Retina (tissue), 1 donor: ENCODE results near the gene C4orf46.
"Not testable (repeated sequence)": the region's sequence is repeated elsewhere in the genome, so short reads cannot be mapped to it uniquely, and the experiment has no call there.

Experiments
- DNase-seq: peaks from one replicate; pipeline ENCODE4 v3.0.0-alpha.2; 2016

C4orf46 gene

DNA sequence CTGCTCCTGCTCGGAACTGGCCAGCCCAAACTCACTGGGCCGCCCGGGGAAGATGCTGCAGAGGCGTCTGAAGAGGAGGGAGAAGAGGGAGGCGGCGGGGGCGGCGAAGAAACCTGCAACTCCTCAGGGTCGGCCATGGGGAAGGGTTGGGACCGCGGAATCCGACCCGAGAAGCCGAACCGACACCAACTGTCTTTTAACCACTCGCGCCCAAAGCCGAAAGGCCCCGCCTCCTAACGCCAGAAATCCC is at the start of gene C4orf46:
TSS of gene C4orf46 (minus strand) at position 223 of the 250 bp plus-strand sequence. CDS start at position 137, 86 bp downstream.
- no peak for DNase-seq

DNA sequence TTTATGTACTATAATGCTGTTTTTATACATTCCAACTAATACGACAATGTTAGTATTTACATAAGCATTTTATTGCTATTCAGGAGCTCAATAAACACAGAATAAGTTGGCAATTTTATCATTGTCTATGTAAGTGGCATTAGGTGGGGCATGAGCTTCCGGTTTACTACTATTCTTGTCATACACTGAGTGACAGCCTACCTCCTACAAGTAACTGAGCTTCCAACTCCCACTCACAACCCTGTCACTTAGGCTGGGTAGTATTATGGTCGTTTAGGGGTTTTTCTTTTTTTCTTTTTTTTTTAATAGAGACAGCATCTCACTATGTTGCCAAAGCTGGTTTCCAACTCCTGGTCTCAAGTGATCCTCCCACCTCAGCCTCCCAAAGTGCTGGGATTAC is 44.1 kb upstream of the C4orf46 start:
- DNase-seq, result no peak

DNA sequence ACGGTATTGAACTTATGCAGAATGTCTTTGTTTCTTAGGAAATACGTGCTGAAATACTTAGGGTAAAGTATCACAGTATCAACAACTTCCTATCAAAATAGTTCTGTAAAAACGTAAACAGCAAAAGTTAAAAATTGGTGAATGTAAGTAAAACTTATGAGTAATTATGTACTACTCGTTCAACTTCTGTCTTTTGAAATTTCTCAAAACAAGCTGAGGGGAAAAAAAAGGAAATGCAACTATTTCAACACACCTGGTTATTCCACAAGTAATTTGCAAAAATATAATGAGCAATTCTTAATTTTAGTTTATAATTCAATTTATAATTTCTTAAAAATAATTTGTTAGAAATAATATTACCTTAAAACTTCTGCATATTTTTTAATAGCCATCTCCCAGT is 43.2 kb upstream of the C4orf46 start:
- no peak for DNase-seq

DNA sequence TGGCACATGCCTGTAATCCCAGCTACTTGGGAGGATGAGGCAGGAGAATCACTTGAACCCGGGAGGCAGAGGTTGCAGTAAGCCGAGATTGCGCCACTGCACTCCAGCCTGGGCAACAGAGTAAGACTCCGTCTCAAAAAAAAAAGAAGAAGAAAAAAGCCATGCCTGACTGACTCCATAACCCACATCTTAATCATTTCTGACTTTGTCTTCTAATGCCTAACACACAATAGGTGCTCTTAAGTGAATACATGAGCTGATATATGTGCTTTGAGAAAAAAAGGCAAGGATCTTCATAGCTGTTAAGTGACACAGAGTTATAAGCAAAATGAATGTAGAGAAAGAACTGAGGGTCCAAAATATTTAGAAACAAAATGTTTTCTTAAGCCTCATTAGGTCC is 40.9 kb upstream of the C4orf46 start:
- not testable (repeated sequence) for DNase-seq

DNA sequence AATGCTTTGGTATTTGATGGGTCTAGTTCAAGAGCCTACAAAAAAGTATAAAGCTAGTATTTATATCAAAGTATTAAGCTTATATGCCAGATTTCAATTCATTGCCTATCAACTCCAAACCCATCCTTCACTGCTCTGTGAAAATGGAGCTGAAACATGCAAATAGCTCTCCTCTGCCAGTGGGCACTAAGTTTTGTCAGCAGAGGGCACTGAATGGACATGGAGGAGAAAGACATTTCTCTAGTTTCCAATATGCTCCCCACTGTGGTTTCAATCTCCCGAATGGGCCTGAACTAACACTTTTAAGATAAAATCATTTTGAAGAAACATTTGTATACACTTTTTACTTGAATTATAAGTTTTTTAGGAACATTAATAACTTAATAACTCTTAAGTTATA is 39.1 kb upstream of the C4orf46 start:
- no peak for DNase-seq

DNA sequence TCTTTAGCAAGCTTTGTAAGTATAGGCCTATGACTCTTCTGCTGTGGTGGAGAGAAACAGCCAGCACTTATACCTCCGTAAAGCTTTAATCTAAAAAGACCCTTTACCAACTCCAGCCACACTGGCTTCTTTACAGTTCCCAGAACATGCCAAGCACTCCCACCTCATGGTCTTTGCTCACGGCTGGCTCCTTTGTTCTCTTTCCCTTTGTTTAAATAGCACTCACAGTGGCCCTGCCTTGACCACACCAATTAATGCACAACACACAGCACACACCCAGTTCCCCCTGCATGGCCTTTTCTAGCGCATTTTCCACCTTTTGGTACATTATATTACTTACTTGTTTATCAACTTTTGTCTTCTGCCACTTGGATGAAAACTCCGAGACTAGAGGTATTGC is 32.6 kb upstream of the C4orf46 start:
- DNase-seq, result no peak

DNA sequence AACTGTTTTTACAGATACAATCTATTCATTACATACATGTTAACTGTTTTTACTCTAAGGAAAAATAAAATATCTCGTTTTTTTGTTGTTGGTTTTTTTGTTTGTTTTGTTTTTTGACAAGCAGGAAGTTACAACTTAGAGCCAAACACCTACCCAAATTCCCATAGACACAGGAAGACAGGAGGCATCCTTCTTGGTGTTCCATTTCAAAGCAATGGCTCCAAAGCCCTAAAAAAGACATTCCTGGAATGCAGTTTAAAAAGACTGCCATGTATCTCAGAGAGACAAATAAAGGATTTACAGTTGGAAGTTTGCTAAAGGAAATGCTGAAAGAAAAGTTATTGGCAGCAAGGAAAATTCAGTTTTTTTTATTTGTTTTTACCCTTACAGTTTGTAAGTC is 17.1 kb upstream of the C4orf46 start:
- DNase-seq, result no peak

DNA sequence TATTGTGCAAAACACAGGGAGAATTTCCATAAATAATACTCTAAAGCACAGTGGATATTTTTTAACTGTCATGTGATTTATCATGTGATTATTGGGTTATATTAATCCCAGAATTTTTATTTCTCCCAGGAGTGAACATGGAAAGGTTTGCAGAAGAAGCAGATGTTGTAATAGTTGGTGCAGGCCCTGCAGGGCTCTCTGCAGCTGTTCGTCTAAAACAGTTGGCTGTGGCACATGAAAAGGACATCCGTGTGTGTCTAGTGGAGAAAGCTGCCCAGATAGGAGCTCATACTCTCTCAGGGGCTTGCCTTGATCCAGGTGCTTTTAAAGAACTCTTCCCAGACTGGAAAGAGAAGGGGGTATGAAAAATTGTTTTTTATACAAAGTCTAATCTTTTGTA is 10.4 kb upstream of the C4orf46 start:
- DNase-seq, result no peak

DNA sequence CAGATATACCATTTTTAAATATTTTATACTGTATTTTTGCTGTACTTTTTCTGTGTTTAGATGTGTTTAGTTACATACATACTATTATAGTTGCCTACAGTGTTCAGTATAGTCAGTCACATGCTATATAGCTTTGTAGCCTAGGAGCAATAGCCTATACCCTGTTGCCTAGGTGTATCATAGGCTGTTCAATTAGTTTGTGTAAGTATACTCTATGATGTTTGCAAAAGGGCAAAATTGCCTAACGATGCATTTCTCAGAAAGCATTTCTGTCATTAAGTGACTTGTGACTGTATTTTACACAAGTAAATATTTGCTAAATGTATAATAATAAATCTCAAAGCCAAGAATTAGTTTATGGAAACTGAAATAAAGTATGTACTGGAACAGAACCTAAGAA is 9.9 kb upstream of the C4orf46 start:
- DNase-seq, result no peak

DNA sequence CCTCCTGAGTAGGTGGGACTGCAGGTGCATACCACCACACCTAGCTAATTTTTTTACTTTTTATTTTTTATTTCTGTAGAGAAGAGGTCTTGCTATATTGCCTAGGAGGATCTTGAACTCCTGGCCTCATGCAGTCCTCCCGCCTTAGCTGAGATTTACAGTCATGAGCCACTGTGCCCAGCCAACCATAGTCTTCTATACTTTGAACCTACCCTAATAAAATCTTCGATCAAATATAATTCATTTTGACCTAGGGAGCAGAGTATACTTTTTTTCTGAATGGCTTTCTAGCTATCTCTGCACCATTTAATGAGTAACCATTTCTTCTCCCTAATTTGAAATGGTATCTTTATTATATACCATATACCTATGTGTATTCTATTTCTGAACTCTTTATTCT is 7.1 kb upstream of the C4orf46 start:
- no peak for DNase-seq

DNA sequence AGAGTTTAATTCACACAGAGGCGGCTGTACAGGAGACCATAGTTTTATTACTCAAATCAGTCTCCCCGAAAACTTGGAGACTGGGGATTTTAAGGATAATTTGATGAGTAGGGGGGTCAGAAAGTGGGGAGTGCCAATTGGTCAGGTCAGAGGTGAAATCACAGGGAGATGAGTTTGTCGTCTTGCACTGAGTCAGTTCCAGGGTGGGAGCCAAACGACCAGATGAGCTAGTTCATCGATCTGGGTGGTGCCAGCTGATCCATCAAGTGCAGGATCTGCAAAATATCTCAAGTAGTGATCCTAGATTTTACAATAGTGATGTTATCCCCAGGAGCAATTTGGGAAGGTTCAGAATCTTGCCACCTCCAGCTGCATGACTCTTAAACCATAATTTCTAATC is 4.4 kb upstream of the C4orf46 start:
- no peak for DNase-seq

DNA sequence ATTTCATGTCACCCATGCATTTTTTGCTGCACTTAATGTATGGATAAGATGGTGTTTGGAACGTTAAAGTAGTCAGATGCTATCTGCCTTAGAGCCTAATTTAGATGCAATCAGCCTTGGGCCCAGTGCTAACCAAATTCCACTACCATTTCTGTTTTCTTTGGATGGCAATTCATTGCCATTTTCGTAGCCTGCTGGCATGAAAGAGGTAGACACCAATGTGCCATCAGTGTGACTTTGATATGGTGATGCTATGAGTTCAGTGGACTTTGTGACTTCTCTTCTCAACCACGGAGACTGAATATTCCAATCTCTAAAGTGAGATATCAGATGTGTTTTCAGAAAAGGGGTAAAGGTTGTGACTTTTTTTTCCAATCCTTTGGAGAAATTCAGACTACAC is 1.9 kb upstream of the C4orf46 start:
- no peak for DNase-seq

DNA sequence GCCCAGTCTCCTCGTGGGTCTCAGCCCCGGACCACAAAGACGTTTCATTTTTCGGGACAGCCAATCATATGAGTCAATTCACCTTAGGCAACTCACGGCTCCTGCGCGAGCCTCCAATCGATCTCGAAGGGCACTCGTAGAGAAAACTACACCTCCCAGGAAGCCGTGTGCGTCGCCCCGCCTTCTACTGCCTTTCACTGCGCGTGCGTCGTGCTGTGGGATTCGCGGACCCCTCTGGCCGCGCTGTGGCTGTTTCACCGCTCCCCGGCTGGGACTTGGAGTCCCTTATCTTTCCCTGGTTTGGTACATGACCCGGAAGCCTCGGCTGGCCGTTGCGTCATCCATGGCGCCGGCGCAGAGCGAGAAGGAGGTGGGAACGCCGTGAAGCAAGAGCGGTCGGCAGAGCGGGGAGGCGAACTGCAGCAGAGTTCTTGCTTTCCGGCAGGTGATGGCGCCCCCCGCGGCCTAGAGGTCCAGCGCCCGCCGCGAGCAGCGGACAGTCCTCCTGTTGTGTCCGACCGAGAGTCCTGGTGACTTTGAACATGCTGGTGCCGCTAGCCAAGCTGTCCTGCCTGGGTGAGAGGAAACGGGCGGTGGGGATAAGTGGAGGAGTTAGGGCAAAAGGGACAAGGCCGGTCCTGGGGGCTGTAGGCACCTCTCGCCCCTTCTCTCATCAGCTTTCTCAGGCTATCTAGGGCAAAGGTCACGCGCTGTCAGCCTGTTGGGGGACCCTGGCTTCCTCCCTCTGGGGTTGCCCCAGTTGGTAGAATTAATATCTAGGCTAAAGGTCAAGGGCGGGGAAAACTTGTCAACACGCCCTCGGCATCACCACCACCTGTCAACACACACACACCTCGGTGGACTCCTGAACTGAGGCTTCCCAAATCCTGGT is 474 bp upstream of the C4orf46 start, which contains the start of gene ETFDH:
TSS of gene ETFDH (plus strand) at position 382 of the 892 bp plus-strand sequence. CDS start at position 543, 161 bp downstream.
- peak; percentile 98 for DNase-seq

DNA sequence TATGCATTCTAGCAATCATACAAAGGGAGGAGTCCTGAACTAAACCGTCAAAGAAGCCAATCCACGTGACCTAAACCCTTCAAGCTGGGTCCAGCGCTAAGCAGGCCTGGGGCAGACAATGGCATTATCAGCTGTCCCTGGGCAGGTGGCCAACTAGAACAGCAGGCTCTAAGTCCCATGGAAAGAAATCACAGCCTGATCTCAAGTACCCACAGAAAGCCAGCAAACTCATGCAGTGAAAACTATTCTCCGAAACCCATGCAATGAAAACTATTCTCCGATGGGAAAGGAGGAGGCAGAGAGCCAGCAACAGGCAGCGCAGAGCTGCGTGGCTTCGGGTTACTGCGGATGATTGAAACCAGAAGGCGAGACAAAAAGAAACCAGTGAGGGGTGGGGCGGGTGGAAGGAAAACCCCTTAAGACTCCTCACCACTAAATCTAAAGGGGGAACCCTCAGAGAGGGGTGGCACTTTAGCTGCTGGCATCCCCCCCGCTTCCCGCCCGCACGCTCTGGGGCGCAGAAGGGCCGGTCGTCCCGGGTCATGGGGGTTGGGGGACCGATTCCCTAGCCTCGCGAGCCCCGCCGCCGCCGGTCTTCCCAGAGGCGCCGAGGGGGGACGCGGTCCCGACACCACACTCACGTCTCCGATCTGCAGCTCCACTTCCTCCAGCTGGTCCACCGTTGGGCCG is 567 bp downstream of the C4orf46 start:
- peak; percentile 89 for DNase-seq

DNA sequence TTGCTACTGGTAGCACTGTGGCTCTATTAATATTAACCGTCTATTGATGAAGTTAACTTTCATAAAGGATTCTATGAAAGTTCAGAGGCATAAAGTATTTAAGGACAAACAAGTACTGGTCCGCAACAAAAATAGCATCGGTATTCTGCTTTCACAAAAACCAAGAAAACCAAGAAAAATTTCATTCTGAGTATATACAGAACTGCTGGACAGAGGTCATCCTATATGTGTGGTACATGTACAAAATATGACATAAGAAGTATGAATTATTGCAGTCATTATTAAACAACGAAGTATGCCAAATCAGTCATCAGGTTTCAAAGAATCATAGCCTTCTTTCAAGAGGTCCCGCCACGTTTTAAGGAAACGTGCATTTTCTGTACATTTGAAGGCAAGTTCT is 2.4 kb downstream of the C4orf46 start:
- no peak for DNase-seq

DNA sequence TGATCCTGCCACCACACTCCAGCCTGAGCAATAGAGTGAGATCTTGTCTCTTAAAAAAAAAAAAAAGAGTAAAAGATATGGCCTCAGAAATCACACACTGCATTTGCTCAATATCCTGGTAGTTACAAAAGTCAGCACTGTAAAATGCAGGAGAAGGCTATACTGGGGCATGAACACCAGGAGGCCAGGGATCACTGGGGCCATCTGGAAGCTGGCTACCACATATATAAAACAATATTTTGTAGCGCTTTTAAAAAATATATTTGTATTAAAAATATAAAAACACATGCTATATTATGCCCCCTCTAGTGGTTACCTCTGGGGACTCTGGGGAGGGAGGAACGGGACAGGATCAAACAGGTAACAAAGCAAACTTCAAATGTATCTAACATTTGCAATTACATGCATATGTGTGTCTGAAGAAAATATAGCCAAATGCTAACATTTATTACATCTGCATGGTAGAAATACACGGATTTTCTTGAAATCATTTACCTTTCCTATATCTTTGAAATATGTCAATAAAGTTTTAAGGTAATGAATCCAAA is 4.0 kb downstream of the C4orf46 start:
- DNase-seq, result peak; percentile 9

DNA sequence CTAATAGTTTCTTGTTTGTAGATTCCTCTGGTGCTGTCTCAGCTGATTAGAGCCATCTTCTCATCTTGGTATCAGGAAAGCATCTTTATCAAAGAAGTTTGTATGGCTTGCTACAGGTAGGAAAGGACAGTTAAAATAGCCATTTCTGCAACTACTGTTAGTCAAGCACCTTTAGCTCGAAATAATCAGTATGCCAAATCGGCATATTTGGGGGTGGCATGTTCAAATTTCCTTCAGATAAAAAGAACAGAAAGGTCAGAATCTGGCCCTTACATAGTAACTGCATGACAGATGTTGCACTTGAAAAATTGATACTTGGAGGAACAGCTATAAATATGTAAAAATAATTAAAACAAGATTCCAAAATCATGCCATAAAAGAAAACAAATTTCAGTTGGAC is 4.8 kb downstream of the C4orf46 start:
- no peak for DNase-seq

DNA sequence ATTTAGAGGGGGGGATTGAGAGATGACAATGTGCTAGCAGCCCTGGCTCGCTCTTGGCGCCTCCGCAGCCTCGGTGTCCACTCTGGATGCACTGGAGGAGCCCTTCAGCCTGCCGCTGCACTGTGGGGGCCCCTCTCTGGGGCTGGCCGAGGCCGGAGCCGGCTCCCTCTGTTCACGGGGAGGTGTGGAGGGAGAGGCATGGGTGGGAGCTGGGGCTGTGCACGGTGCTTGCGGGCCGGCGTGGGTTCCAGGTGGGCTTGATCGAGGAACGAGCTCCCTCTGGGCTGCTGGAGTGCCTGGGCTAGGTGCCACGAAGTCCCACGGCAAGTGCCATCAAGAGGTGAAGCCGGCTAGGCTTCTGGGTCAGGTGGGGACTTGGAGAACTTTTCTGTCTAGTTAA is 6.9 kb downstream of the C4orf46 start:
- no peak for DNase-seq

DNA sequence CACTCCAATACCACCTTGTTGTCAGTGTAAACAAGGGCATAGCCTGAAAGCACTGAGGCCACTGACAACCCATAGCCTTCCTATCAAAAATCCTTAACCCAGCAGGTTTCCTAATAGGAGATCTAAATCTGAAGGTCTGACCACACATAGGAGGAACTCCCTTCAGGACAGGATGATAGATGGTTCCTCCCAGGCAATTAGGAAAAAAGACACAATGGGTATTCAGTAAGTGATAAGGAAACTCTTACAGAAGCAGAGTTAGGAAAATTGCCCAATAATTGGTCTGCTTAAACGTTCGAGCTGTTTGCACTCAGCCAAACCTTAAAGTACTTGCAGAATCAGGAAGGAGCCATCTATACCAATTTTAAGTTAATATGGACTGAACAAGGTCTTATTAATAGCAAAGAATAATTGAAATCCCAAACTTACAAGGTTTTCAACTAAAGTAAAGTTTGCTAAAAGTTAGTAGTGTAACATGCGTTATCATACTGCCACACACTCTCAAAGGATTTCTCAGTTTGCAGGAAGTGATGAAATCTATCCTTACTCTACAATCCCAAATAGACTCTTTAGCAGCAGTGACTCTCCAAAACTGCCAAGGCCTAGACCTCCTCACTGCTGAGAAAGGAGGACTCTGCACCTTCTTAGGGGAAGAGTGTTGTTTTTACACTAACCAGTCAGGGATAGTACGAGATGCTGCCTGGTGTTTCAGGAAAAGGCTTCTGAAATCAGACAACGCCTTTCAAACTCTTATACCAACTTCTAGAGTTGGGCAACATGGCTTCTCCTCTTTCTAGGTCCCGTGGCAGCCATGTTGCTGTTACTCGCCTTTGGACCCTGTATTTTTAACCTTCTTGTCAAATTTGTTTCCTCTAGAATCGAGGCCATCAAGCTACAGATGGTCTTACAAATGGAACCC is 7.7 kb downstream of the C4orf46 start:
- DNase-seq, result not testable (repeated sequence)

DNA sequence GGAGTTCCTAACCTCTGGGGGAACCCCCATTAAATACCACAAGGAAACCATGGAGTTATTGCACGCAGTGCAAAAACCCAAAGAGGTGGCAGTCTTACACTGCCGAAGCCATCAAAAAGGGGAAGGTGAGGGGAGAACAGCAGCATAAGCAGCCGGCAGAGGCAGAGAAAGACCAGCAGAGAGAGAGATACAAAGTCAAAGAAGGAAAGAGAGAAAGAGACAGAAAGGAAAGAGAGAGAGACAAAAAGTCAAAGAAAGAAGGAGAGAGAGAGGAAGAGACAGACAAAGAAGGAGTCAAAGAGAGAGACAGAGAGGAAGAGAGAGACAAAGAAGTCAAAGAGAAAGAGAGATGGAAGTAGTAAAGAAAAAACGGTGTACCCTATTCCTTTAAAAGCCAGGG is 8.4 kb downstream of the C4orf46 start:
- not testable (repeated sequence) for DNase-seq

DNA sequence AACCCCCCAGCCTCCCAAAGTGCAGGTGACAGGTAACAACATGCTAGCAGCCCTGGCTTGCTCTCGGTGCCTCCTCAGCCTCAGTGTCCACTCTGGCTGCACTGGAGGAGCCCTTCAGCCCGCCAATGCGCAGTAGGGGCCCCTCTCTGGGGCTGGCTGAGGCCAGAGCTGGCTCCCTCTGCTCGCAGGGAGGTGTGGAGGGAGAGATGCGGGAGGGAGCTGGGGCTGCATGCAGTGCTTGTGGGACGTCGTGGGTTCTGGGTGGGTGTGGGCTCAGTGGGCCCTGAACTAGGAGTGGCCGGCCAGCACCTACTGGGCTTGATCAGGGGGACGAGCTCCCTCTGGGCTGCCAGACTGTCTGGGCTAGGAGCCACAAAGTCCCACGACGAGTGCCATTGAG is 14.4 kb downstream of the C4orf46 start:
- no peak for DNase-seq

DNA sequence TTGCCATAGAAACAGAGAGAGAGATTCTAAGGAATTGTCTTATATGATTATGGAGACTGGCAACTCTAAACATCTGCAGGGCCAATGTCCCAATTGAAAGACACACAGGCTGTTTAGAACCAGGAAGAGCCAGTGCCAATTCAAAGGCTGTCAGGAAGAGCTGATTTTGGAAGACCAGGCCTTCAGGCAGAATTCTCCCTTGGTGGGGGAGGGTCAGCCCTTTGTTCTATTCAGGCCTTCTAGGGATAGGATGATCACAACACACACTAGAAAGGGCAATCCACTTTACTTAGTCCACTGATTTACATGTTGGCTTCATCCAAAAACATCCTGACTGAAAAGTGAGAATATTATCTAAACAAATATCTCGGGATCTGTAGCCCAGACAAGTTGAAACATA is 15.2 kb downstream of the C4orf46 start:
- DNase-seq, result no peak

DNA sequence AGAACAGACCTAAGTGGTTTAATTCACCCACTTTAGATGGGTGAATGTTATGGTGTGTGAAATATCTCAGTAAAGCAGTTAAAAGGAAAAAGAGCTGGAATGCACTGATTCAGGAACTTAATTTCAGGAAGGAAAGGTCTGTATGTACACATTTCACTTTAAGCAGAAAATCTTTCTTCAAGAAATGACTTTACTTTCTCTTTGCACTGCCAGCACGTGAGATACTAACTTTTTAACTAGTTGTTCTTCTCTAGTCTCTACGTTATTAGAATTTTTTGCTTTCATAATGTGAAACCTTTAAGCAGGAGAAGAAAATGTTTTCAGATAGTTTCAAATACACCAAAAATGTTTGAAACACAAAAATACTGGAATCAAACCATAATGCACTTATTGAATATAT is 18.8 kb downstream of the C4orf46 start:
- no peak for DNase-seq
